Left lobe of liver (tissue), 2 donors: ENCODE results near the gene CENPU. TPM values are rescaled to one million over a fixed set of nuclear protein-coding genes. Genes with fewer than 3 reads are reported as not detected.
"Not testable (repeated sequence)": the region's sequence is repeated elsewhere in the genome, so short reads cannot be mapped to it uniquely, and the experiment has no call there.

Experiments
- ATAC-seq: fragments of 200-7000 bp; cut with Tn5 transposase; one replicate; pipeline ENCODE4 v1.9.1; 2020; ENCODE audit warnings: mild to moderate bottlenecking, moderate library complexity
- DNase-seq: peaks from one replicate; pipeline ENCODE4 v3.0.0-alpha.2; 2020; ENCODE audit warnings: low spot score
- total RNA-seq: library from RNA; stranded (reverse); gene quantifications from one replicate; pipeline ENCODE4 v1.2.1, GENCODE V29; 2021
- donor health status: DM: no; HTN: no; CAD: no; lungs with moderate emphysema.
- donor health status: DM: no; HTN: yes; CAD: no.

CENPU gene
- total RNA-seq, 1 donor from 2014 or later = 1.6 TPM

GRCh38 chr4:184668511-184669114, 65.3 kb downstream of the CENPU start:
- no peak for DNase-seq
- no peak for ATAC-seq

DNA sequence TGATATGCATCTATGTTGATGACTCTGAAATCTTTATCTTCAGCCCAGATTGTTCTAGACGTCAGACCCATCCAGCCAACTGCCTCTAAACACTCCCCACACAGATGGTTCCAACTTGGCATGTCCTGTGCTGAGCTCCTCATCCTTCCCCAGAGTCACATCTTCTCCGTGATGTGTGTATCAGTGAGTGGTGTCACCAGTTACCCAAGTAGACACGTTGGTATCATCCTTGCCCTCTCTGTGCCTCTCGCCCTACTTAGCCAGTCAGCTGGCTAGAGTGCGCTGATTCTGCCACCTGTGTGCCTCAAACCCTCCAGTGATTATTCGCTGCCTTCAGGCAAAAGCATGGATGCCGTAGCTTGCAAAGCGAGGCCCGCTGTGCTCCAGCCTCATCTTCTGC, 65.8 kb downstream of the CENPU start:
- DNase-seq (no peak), ATAC-seq (no peak)

DNA sequence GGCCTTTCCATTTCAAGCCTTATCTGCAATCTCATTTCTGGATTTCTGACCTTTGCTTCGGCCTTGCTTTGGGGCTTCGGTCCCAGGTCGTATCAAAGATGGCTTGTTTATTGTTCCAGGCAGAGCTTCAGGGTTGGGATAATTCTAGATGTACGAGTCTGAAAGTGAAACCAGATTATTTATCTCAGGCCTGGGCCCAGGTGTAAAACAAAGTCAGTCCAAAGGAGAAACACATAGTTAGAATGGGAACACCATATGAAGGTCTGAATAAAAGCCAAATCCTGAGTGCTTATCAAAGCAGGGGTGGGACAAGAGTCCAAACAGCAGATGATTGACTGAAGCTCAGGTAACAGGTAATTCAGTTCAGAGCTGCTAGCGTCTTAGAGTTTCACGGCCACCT, 67.2 kb downstream of the CENPU start:
- ATAC-seq = peak; percentile 96

DNA sequence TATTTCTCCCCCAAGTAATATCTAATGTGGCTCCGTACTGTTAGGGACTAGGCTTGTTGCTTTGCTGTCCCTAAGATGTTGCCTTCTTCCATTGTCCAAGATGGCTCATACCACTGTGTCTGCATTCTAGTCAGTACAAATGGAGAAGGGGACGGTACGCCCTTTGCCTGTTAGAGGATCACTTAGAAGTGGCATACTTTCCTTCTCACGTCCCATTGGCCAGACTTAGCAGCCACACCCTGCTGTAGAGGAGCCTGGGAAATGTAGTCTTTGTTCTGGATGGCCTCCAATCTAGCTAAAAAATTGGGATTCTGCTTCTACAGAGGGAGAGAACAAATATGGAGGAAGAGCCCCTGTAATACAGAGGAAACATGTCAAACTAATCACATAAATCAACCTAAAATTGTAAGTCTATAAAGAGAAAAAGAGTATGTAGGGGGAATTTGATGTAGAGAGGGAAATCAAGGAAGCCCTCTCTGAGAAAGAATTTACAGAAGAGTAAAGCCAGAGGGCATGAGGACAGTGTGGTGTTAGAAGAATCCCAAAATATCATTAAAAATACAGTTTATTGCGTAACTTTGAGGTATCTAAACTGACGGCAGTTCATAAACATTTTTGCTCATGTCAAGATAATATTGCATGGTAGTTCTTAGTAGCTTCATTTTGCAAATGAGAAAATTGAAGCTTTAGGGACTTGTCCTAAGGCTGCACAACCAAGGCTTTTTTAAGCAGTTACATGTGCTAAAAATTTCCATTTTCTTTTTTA, 69.3 kb downstream of the CENPU start:
- no peak for DNase-seq
- ATAC-seq = no peak

More for the DNA sequence above, 67.2 kb downstream of the CENPU start:
- peak; percentile 60 for DNase-seq

GRCh38 chr4:184662236-184662635, 71.7 kb downstream of the CENPU start:
- DNase-seq (no peak), ATAC-seq (no peak)

DNA sequence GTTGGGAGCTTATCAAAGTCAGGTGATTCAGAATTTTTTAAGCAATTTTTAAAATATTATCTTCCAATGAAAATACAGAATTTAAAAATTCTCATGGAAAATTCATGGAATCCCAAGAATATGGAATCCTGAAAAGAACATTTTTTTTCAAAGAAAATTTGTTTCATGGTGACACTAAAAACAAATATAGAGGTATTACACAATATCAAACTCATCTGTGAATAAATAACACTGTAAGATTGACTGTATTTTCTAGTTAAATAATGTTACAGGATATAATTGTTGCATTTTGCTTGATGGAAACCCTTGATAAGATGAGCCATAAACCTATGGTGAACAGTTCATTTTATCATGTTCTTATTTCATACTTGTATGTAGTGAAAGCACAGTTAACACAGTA, 72.9 kb downstream of the CENPU start:
- no peak for ATAC-seq

DNA sequence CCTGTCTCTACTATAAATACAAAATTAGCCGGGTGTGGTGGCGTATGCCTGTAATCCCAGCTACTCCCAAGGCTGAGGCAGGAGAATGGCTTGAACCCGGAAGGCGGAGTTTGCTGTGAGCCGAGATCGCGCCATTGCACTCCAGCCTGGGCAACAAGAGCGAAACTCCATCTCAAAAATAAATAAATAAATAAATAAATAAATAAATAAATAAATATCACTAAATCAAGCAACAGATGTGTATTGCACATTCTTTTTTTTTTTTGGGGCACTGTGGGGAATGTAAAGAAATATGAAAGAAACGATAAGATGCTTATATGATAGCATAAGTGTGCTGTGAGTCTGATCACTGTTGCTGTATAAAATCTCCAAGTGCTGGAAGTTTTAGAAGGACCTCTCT, 76.1 kb downstream of the CENPU start:
- not testable (repeated sequence) for ATAC-seq, DNase-seq

More for the DNA sequence above, 72.9 kb downstream of the CENPU start:
- DNase-seq = no peak

DNA sequence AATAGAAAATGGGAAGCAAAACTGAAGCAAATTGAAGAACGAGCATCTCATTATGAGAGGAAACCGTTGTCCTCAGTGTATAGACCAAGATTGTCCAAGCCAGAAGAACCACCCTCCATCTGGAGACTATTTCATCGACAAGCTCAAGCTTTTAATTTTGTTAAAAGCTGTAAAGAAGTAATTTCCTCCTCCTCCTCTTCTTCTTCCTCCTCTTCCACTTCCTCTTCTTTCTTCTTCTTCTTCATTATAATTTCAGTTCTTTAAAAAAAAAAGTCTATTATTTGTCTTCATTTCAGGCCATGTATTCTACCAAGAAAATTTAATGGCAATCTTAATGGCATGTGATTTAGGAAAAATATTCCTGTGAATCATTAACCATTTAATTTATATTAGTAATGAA, 76.8 kb downstream of the CENPU start:
- ATAC-seq (no peak), DNase-seq (no peak)

DNA sequence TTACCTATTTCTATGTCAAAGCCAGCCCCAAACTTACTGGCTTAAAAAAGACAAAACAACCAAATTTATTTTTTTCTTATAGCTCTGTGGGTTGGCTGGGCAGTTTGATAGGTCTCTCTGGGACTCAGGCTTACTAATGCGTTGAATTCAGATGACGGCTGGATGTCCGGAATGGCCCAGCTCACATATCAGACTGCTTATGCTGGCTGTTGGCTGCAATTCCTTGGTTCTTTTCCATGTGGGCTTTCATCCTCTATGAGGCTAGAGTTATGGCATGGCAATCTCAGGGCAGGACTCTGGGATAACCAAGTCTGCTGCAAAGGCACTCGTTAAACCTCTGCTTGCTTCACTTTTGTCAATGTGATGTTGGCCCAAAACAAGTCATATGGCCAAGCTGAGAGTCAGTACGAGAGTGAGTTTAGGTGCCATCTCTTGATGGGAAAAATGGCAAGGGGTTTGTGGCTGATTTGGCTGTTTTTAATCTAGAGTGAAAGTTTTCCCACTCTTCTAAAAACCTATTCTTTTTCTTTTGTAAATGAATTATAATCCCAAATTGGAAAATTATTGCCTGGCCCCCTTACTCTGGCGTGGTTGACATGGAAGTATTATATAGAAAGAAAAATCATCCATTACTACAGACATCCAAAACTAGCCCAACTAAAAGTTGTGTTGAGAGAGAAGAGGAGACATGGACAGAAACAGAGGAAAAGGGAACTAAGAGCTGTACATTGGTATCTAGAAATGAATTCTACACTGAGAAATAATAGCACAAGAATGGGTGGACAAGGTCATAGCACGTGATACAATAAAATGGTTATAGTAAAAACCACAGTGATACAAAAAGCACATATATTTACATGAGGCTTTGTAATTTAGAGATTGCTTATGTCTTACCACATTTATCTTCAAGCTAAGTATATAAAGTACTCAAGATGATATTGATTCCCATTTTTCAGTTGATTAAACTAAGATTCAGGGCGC, 77.7 kb downstream of the CENPU start:
- ATAC-seq = no peak
- no peak for DNase-seq

GRCh38 chr4:184653650-184654049, 80.2 kb downstream of the CENPU start:
- no peak for ATAC-seq
- no peak for DNase-seq

- ATAC-seq, DNase-seq: not testable (repeated sequence)
Observed at GRCh38 chr4:184652681-184653080, 81.2 kb downstream of the CENPU start.

DNA sequence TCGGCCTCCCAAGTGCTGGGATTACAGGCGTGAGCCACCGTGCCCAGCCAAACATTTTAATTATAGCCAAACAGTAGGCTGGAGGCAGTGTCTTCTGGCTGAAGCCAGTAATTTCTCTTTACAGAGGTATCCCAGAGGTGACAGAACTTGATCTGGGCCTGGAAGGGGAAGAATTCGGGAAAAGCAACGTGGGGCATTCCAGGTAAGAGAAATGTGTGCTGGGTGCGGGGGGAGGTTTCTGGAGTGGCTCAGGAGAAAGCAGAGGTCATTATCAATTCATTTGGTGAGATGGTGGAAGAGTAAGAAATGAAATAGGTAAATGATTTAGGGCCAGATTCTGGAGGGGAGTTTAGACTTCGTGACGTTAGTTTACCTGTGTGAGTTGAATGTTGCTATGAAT, 82.0 kb downstream of the CENPU start:
- ATAC-seq = no peak
- DNase-seq = no peak

DNA sequence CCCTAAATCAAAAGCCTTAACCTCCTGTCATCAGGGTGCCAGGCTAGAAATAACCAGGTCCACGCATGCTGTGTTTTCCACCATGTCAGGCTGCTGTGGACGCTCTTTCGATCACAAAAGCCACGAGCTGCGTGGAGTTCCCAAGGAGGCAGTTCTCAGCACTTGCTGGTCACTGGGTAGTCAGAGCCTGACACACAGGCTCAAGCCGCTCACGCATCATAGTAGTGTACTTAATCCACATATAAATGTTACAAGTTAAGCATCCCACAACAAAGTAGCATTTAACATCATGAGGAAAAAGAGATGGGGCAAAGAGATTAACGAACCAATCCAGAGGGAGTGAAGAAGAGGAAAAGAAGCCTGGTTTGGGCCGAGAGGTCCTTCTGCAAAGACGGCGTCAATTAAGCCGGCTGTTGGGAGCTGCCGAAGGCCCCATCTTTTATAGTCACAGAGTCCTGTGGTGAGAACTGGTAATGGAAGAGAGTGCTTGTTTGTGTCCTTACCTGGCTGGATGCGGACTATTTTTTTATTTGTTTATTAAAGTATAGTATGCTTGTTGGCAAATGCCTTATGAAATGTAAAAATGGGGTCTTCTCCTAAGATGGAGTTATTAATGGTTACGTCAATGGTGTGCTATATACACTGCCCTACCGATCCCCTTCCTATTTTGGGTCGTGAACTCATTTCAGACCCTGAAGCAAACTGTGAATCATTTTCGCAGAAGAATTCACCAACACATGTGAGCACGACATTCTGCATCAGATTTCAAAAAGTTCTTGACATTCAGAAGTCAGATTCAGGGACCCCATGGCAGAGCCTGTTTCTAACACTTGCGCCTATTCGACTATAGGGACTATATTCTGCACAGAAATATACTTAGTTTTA, 83.7 kb downstream of the CENPU start:
- ATAC-seq (no peak), DNase-seq (no peak)

GRCh38 chr4:184649026-184649970, 84.6 kb downstream of the CENPU start, which contains the start of the genes CASP3 and PRIMPOL:
Gene CASP3, minus strand, starts transcription at chr4:184649447. Its CDS starts 10,994 bp downstream, at chr4:184638453.
Gene PRIMPOL, plus strand, starts transcription at chr4:184649738. Its CDS starts 7,403 bp downstream, at chr4:184657141.
- ATAC-seq (peak; percentile 91), DNase-seq (peak; percentile 99)

DNA sequence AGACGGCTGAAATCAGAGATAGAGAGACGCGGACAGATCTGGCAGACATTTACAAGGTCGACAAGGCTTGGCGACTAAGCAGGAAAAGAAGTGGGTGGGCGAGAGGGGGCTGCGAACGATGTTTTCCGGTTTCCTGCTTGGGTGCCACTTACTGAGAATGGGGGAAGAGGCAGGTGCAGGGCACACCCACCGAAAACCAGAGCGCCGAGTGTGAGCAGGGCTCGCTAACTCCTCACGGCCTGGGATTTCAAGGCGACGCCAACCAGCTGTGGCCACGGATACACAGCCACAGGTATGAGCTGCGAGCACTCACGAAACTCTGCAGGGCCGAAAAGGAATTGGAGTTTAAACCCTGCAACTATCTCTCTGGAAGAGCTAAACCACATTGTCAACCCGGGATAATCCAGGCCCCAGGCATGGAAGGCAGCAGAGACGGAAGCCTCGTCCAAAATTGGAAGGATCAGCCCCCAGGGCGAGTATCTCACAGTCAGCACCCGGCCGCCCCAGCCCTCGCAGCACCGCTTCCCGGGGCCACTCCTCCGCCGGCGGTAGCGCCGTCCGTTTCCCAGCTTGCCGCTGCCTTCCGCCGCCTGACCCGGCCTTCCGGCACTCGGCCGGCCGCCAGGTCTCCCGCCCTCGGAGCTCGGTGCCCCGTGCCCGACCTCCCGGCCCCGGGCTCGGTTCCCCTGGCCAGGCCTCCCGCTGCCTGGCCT, 85.4 kb downstream of the CENPU start:
- peak; percentile 79 for DNase-seq

GRCh38 chr4:184648054-184648312, 85.9 kb downstream of the CENPU start:
- DNase-seq (no peak), ATAC-seq (no peak)

More for the DNA sequence above, 85.4 kb downstream of the CENPU start:
- peak; percentile 60 for ATAC-seq

DNA sequence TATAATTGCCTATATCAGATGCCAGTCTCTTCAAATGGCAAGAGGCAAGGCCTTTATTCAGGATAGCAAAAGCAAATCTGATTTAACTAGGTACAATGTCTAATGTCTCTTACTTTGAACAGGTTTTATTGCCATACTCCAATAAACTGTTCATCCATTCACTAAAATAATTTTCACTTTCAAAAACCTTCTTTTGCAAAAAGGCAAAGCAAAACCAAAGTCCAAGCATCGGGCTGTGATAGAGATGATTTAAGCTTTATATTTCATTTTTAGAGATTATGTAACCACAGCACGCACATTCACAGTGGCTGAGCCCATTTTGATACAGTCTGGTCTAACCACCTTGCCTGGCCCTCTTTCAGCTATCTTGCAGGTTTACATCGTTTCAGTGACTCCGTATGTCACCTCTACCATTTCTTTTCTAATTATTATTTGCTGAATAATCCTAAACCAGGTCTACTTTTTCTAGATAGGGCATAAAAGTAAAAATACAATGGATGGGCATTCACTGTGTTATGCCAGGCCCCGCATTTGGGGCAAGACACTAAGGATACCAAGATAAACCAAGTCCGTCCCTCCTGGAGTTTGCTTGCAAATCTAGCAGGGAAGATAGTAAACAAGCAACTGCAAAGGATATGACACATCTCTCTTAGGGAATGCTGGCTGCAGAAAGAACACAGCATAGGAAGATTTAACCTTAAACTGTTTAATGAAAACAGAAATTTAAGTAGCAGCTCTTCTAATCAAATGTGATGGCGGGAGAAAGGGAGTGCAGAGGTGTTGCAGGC, 86.4 kb downstream of the CENPU start:
- DNase-seq (no peak), ATAC-seq (no peak)
